OCI-LY1 (cell line): ENCODE data around the gene FOXK2.

Experiments used
- EZH2 ChIP-seq: fragments of 200-600 bp; sonication (generic), shearing (Covaris generic); IDR thresholded peaks from 2 replicates; pipeline ENCODE4 v1.8.0; 2017; ENCODE audit warnings: borderline replicate concordance, mixed run types, mild to moderate bottlenecking, antibody characterized with exemption, low read length, moderate library complexity, mixed read lengths
- TF ChIP-seq, protein P1 (sequence below): fragments of 200-600 bp; sonication (generic), shearing (Covaris generic); IDR thresholded peaks from 2 replicates; pipeline ENCODE4 v1.5.1; 2017; ENCODE audit warnings: mild to moderate bottlenecking, antibody characterized with exemption, low read length, moderate library complexity, mixed read lengths

DNA sequence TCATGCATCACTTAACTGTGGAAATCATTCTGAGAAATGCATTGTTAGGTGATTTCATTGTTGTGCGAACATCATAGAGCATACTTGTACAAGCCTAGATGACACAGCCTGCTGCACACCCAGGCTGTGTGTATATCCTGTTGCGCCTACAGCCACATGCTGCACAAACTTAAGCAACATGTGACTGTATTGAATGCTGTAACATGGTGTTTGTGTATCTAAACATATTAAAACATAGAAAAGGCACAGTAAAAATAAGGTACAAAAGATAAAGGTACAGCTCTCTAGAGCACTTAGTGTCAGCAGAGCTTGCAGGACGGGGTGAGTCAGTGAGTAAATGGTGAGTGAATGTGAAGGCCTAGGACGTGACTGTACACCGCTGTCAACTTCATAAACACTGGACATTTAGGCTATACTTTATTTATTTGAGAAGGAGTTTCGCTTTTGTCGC is 11.9 kb downstream of the FOXK2 start:
- TF ChIP-seq, protein P1, sequence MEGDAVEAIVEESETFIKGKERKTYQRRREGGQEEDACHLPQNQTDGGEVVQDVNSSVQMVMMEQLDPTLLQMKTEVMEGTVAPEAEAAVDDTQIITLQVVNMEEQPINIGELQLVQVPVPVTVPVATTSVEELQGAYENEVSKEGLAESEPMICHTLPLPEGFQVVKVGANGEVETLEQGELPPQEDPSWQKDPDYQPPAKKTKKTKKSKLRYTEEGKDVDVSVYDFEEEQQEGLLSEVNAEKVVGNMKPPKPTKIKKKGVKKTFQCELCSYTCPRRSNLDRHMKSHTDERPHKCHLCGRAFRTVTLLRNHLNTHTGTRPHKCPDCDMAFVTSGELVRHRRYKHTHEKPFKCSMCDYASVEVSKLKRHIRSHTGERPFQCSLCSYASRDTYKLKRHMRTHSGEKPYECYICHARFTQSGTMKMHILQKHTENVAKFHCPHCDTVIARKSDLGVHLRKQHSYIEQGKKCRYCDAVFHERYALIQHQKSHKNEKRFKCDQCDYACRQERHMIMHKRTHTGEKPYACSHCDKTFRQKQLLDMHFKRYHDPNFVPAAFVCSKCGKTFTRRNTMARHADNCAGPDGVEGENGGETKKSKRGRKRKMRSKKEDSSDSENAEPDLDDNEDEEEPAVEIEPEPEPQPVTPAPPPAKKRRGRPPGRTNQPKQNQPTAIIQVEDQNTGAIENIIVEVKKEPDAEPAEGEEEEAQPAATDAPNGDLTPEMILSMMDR = no peak
- TF ChIP-seq EZH2 = no peak
